NCI-H524 (cell line): ENCODE results near the gene CDH23.

Experiments
- DNase-seq, 2 experiments: peaks; one replicate each; lab custom pipeline; 2025; lab: John Stamatoyannopoulos, UW

CDH23 gene

DNA sequence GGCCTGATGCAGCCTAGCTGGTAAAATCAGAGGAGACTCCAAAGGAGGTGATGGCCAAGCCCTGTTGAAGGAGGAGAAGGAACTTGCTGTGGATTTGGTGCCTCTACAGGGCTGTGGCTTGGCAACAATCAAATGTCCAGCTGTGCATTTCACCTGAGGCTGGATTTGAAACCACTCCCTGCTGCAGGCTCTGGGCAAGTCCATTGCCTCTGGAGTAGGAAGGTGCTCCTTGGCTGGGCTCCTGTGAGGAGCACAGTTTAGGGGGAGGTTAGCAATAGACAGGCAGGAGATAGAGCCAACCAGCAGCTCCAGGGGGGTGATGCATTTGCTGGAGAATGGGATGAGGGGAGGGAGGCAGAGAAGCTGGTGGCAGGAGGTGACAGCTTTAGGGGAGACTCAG is 26.5 kb downstream of the CDH23 start:
- DNase-seq, result no peak

DNA sequence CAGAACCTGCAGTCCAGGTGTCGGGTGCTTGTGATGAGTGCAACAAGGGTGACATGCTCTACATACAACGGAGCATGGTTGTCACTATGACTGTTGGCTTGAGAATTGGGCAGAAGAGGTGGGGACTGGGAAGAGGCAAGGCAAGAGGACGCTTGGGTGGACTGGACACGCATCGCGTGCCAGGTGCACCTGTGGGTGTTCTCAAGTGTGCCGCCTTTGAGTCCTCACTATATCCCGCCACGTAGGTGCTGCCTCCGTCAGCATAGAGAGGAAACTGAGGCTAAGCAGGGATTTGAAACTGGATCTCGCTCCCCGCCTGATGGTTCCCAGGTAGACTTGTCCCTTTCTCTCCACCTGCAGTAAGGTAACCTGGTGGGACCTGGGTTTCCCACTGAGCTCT is 27.2 kb downstream of the CDH23 start:
- no peak for DNase-seq

DNA sequence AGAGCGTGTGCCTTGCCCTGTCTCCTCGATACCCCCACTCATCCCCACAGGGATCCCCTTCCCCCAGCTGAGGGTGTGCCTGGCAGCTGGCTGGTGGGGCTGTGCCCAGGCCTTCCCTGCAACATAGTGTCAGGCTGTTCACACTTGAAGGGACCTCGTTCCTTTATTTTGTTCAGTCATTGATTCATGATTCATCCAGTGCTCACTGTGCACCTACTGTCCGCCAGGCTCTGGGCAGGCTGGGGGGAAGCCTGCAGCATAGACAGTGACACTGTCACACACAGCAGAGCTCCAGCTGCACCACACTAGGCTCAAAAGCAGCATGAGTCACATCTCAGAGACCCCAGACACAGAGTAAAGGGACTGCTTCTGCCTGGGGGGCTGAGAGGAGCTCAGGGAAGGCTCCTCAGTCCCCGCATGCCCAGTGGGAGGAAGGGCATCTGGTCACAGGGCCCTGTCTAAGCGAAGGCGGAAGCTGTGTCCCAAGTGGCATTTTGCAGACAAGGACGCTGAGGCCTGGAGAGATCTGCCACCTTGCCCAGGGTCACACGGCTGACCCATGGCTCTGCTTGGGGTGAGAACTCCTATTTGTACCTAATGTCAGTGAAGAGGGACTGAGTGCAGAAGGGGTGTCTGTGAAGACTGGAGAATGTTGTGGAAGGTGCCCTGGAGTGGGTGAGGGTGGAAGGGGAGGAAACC is 27.9 kb downstream of the CDH23 start:
- no peak for DNase-seq

DNA sequence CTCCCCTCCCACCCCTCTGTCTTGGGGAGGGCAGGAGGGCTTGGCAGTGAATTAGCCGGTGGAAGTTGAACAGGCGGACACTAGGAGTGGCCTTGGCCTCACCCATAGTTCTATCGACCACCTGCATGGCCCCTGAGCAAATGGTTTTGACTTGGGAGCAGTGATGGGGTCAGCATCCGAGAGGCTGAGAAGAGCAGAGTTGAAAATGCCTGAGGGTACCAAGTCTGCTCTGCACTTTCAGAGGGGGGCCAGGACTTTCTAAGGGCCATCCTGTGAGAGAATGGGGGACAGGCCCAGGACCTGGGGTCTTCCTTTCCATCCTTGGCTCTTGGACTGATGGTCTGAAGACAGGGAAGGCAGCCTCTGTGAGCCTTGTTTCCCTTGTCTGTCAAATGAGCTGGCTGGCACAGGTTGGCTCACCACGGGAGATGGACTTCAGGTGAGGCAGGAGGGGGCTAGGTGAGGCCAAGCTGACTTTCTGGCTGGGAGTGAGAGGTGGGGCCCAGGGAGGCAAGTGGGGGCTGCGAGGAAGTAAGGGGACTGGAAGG is 29.4 kb downstream of the CDH23 start:
- no peak for DNase-seq

DNA sequence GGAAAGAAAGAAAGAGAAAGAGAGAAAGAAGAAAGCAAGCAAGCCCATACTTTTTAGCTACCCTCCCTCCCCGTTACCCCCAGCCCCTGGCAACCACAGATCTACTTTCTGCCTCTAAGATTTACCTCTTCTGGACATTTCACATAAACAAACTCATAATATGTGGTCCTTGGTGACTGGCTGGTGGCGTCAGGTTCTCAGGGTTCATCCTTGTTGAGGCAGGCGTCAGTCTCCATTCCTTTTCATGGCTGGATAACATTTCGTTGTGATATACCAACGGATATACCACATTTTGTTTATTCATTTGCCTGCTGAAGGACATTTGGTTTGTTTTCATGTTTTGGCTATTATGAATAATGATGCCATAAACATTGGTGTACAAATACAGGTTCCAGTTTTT is 30.5 kb downstream of the CDH23 start:
- no peak for DNase-seq

DNA sequence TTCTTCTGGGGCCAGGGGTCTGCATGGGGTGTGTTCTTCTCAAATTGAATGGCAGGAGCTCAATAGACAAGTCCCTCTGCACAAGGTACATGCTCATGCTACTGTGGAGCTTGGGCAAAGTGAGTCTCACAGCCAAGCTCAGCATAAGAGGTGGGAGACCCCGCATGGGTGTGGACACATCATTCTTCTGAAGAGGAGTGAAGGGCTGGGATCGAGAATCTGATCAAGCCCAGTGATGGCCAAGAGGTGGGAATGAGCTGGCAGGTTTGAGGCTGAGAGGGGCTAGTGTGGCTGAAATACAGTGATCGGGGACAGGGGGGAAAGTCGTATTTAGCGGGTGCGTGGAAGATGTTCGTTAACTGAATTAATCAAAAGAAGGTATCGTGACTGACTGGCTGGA is 32.6 kb downstream of the CDH23 start:
- no peak for DNase-seq

DNA sequence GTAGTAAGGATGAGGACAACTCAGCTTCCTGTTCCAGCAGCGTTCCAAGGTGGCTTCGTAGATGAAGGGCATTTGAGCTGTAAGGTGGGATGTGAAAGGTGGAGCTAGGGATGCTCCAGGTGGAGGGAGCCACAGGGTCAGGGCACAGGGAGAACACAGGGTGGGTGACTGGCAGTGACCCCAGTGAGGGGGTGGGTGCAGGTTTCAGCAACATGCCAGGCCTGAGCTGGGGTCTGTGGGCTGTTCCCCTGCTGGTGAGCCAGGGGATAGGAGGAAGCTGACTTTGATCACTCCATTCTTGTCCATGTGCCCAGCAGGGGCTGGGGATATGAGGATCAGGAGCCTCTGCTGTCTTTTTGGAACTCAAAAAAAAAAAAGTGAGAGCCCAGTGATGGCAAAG is 33.2 kb downstream of the CDH23 start:
- no peak for DNase-seq

DNA sequence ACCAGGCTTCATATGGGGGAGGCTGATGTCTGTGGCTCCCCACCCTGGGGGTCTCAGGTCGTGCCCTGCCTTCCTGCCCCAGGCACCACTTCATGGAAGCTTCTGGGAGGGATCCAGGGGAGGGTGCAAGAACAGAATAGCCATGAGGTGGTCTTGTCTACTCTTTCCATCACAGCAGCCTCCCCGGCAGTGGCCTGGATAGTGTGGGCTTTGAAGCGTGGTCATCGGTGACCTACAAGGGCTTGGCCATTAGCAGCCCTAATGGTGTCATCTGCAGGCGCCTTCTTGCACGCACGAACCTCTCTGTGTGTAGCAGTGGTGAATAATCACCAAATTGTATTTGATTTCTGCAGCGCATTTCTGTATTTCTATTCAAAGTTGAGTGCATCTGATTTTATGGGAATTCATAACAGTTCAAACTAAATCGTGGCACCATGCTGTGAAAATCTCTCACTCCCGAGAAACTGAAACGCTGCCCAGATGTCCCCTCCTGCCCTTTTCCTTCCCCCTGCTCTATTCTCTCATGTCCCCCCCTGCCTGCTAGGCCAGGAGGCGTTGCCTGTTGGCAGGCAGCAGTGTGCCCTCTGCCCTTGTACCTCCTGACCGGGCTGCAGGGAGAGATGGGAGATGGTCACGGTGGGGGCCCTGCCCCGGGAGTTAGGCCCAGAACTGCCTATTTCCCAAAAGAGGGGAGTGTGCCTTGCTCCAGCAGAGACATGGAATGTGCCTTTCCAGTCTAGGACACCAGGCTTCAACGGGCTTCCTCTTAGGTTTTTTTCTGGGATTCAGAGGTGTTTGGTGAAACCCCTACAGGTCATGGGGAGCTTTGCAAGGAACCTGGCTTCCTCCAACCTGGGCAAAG is 34.8 kb downstream of the CDH23 start:
- no peak for DNase-seq

DNA sequence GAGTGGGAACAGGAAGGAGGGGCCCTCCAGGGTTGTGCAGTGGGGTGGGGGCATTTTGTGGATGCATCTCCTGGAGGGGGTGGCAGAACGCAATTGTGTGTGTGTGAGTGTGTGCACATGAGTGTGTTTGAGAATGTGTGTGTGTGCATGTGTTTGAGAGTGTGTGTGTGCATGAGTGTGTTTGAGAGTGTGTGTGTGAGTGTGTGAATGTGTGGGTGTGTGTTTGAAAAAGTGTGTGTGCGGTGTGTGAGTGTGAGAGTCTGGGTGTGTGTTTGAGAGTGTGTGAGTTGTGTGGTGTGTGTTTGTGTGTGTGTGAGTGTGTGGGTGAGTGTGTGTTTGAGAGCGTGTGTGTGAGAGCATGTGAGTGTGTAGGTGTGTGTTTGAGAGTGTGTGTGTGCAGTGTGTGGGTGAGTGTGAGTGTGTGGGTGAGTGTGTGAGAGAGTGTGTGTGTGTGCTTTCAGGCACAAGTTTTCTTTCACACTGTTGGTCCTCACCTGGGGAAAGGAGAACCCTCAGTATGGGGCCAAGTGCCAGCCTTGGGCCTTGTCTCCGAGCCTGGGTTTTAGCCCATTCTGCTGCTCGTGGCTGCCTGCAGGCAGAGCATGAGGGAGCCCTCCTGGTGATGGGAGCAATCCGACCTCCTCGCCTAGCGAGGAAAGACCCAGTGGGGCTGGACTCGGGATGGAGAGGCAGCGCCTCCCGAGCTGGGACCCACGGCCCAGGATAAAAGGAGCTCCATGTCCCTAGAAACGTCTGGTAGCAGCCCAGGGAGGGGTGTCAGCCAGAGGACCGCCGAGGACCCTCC is 35.6 kb downstream of the CDH23 start:
- DNase-seq, result no peak

DNA sequence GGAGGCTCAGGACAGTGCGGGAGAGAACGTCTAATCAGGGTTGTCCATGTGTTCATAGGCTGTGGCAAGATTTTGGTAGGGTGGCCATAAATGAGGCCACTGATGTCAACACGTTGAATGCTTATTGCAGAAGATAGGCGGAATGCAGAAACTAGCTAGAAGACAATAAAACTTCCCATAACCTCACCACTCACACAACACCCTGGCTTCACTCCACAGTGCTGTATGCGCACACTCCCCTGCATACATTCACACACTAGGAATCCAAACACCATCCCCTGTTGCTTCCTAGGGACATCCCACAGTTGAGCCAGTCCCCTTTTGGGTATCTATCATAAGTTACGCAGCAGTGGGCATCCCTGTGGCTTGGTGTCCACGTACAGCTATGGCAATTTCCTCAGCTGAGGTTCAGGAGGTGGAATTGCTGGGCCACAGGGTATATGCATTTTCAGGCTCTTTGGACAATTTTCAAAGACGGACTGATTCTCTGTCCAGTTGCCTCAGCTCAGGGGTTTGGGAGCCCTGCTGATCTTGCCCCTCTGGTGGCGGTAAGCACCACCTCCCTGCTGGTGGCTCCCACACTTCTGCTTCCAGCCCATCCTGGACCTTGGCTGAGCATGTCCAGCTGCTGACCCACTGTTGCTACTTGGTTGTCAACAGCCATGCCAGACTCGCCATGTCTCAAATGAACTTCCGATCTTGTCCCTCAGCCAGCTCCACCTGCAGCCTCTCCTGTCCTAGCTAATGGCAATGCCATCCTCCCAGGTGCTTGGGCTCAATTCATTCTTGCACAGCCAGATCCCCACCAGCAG is 36.4 kb downstream of the CDH23 start:
- no peak for DNase-seq

DNA sequence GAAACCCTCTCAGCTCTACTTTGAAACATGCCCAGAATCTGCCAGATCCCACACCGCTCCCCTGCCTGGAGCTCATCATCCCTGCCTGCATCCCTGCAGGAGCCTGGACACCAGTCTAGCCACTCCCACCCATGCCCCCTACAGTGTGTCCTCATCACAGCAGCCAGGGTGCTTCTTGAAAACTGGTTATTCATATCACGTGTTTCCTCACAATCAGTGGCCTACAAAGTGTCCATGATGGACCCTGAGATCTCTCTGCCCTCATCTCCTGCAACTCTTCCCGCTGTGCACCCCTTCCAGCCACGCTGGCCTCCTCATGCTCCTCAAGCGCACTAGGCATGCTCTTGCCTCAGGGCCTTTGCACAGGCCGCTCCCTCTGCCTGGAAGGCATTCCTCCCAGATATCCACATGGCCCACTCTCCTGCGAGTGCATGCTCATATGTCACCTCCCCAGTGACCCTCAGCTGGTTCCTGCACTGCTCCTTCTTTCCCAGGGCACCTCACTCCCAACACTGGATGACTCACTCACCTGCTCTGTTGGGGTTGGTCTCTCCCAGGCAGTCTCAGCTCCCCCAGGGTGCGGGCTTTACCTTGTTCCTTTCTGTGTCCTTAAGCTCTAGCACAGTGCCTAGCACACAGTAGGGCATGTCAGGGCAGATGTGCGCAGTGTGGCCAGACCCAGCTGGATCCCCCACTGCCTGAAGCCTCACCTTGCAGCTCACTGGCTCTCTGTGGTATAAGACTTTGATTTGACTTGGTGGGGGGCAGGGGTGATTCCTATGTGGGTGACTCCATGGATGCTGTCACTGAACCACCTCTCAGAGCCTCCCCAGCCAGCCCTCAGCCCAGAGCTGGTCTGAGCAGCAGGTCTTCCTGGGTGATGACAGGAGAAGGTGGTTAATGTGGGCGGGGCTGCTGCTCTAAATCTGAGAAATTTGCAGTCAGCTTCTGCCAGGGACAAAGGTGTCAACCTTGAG is 37.3 kb downstream of the CDH23 start:
- no peak for DNase-seq

DNA sequence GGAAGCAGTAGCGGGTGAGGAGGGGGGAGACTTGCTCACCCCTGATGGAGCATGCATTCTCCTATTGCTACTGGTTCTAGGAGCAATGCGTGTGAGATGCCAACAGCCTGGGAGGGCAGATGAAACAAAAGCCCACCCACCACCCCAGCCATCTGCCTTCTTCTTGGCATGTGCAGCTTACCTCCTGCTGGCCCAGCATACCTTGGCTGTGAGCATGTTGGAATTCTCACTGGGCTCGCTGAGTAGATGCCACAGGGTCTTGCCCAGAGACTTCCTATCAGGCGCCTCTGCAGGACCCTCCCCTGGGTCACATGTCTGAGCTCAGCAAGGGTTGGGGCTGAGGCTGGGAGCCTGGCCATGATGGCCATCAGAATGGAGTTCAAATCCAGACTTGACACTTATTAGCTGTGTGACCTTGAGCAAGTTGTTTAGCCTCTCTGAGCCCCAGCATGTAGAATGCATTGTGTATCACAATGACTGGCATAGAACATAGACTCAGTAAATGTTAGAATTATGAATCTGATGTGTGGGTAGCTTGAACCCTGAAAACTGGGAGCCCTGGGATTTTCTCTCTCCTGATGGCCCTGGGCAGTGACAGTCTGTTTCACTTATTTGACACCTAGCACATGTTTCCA is 38.2 kb downstream of the CDH23 start:
- DNase-seq, result no peak

DNA sequence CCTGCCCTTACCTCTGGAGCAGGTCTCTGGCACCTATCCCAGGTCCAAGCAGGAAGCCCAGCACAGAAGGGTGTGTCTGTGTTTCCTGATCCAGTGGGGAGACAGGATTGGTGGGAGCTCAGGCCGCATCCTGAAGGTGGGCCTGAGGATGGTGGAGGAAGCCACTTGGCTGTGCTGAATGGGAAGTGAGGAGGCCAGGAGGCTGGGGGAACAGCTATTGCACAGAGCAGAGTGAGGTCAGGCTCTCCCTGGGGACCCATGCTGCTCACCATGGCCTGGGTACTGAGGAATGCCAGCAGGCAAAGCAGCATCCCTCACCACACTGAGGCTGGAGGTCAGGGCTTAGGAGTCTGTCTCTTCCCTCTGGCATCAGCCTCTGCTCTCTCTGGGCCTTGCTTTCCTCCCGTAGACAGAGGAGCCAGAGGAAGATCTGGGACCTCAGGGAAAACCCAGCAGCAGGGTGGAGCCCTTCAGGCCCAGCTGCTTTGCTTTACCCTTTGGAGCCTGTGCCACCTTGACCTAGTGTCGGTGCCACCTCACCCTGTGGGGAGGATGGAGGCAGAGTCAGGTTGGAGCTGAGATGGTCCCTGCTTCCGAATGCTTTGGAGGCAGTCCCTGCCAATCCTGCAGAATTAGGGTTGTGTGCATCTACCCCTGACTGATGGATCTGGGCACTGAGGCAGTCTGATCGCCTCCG is 39.0 kb downstream of the CDH23 start:
- DNase-seq, result no peak

DNA sequence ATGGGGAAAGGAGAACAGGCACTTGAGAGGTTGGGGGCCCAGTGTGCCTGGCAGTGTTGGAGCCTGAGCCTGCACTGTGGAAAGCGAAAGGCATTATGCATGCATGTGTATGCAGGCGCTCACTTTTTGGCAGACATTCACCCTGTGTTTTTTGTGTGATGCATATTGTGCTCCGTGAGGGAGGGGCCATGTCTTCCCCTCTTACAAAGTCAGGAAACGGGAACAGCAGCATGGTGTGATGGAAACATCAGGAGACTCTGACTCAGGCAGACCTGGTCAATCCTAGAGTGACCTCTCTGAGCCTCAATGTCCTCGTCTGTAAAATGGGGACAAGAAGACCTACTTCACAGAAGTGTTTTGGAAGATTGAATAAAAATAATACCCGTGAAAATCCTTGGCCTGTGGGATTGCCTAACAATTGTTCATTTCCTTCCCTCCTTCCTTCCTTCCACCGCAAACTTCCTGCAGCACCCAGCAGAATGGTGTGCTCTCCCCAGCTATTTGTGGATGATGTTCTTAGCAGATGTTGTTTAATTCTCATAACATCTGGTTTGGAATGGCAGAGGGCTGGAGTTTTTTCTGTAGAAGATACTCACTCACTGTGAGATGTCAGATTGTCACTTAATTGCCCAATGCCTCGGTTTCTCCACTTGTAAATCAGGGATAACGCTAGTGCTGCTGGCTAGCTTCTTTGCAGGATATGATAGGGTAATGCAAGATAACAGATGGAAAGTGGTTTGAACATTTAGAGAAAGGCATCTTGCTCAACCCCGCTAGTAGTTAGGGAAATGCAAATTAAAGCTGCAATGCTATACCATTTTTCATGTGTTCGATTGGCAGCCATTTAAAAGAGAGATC is 39.8 kb downstream of the CDH23 start:
- no peak for DNase-seq

DNA sequence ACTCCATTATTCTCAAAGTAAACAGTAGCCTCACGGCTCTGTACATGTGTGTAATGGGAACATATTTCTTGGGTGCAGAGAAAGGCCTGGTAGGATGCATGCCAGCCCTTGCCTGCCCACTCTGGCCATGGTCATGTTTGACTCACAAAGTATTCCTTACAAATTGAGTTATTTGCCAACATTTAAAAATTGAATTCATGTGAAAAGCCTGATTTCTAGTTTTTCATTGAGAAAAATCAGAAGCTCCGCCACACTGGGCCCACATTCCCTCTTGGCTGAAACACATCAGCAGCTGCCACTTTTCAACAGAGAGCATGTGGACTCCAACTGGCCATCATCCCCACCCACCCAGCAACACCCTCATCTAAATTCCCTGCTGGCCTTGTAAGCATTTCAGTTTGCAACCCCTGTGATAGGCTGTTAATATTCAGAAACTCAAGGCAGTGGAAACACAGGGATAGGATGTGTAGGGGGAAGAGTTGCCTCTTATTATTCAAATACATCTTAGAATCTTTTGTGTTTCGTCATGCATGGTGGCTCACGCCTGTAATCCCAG is 40.9 kb downstream of the CDH23 start:
- DNase-seq, result no peak

DNA sequence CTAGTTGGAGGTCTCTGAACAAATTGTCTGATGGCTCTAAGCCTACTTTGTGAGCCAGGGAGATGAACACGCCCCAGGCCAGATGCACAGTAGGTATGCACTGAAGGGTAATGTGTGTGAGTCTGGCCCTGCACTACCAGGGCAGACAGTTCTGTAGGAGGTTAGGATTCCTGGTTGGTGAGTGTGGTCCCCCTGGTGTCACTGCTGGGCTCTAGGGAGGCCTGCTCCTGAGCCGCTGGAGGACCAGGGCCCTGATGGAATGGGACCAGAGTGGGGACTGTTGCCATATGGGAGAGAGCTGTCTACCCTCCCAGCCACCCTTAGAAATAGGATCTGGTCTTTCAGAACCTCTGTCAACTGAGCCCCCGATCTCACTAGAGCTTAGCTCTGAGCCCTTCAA is 42.0 kb downstream of the CDH23 start:
- DNase-seq, result no peak

DNA sequence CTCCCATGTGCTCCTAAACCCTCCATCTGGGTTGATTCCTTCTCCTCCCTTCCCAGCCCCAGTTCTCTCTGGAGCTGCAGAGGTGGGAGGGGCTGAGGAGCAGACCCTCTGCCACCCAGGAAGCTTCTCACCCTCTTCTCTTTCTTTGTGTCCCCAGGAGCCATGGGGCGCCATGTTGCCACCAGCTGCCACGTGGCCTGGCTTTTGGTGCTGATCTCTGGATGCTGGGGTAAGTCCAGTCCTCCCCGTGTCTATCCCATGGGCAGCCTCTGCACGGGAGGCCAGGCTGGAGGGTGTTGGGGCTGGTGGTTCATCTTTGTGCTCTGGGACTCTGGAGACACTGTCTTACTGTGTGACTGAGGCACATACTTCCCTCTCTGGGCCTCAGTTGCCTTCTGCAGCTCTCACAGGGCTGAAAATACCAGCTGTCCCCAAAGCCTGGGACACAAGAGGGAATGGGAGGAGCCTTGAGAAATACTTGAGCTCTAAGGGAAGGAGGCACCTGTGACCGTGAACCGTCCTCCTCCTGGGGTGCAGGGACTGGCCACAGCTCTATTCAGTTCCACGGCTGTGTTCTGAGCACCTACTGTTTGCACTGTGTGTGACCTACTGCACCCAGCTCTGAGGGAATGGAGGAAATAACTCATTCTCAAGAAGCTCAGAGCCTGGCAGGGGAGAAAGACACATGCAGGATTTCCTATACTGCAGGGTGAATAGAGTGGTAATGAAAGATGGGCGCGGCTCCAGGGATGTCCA is 43.1 kb downstream of the CDH23 start:
- DNase-seq, result no peak
